GM18526 (cell line): ENCODE data around the gene RANBP3L.

Experiments used
- POLR2A ChIP-seq: IDR thresholded peaks from 3 replicates; pipeline ENCODE4 v1.6.1; 2011; ENCODE audit not compliant: insufficient read length; ENCODE audit errors: extremely low read depth

RANBP3L gene

GRCh38 chr5:36267905-36268304, 33.8 kb downstream of the RANBP3L start:
- TF ChIP-seq POLR2A: no peak

- TF ChIP-seq POLR2A: no peak
Measured at GRCh38 chr5:36264202-36264760, 37.4 kb downstream of the RANBP3L start.

DNA sequence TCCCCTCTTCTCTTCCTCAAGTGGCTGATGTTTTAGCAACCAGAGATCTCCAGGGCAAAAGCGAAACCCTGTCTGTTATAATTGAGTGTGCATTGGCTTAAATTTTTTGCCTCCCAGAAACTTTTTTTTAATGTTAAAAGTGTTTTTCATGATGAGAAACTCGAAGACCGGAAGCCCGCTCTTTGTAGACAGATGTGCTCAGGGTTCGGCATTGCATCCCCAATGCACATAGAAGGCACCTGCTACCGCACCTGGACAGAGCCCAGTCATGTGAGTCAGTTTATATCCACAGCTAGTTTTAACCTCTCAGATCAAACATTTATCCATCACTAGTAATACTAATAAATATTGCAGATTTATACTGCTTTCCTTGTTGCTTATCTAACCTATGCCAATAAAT, 40.5 kb downstream of the RANBP3L start:
- TF ChIP-seq POLR2A: no peak

- no peak for TF ChIP-seq POLR2A
Measured at GRCh38 chr5:36253575-36253974, 48.1 kb downstream of the RANBP3L start.

DNA sequence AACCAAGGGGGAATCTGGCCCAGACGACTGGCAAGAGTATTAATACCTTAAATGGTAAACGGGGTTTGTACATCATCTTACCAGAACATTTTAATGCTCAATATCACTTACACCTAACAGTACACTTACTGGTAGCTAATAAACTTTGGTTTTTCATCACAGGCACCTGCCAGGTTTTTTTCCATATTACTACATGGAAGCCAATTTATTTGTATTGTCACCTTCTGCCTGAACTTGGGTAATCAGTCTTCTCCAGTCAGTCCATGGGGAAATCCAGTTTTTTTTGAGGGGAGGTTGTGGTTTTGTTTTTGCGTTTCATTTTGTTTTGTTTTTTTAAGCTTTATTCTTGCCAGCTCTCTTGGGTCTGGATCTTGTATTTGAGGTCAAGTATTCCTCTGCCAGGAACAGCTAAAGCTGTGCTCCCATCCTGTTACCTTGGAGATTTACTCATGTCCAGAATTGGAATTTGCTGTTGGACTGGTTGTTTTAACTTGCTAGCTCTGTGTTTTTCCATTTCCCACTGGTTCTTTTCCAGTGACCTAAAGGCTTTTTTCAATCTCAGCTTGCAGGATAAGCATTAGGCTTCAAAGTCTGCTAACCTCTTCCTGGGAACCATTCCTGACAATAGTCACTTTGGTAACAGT, 48.9 kb downstream of the RANBP3L start:
- no peak for TF ChIP-seq POLR2A

GRCh38 chr5:36251218-36251617, 50.5 kb downstream of the RANBP3L start:
- TF ChIP-seq POLR2A: no peak

- TF ChIP-seq POLR2A: no peak
Measured at GRCh38 chr5:36250427-36250826, 51.3 kb downstream of the RANBP3L start.

DNA sequence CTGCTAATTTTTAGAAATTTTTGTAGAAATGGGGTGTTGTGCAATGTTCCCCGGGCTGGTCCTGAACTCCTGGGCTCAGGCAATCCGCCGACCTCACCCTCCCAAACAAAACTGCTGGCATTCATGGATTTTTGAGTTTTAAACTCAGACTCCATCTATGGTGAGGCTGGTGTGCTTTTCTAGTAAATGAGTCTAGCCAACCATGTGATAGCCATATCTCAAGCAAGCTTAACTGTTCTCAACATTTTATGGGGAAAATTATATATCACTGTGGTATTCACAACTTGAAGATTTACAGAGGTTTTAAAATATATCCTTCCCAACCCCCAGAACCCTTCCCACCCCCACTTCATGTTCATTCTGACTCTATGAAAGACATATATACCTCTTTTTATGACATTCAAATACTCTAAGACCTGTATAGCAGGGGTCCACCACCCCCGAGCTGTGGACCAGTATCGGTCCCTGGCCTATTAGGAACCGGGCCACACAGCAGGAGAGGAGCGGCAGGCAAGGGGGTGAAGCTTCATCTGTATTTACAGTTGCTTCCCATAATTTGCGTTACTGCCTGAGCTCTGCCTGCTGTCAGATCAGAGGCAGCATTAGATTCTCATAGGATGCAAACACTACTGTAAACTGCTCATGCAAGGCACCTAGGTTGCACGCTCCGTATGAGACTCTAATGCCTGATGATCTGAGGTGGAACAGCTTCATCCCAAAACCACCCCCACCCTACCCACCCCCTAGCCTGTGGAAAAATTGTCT, 55.5 kb downstream of the RANBP3L start:
- no peak for TF ChIP-seq POLR2A

DNA sequence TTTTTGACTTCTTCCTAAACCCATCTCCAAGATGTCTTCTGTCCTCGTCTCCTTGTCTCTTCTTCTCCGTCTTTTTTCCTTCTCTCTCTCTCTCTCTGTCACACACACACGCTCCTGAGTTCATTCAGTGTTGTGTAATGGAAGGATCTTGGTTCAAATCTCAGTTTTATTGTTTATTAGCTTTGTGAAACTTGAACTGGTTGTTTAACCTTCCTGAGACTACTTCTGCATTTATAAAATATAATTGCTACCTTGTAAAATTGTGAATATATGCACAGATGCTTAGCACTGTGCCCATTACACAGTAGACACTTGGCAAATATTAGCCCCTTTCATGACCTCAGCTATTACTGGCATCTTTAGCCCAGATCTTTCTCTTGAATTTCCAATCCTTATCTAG, 57.6 kb downstream of the RANBP3L start:
- TF ChIP-seq POLR2A: no peak

- TF ChIP-seq POLR2A: no peak
Measured at GRCh38 chr5:36243653-36244052, 58.0 kb downstream of the RANBP3L start.

GRCh38 chr5:36242534-36243485, 58.9 kb downstream of the RANBP3L start:
- no peak for TF ChIP-seq POLR2A

DNA sequence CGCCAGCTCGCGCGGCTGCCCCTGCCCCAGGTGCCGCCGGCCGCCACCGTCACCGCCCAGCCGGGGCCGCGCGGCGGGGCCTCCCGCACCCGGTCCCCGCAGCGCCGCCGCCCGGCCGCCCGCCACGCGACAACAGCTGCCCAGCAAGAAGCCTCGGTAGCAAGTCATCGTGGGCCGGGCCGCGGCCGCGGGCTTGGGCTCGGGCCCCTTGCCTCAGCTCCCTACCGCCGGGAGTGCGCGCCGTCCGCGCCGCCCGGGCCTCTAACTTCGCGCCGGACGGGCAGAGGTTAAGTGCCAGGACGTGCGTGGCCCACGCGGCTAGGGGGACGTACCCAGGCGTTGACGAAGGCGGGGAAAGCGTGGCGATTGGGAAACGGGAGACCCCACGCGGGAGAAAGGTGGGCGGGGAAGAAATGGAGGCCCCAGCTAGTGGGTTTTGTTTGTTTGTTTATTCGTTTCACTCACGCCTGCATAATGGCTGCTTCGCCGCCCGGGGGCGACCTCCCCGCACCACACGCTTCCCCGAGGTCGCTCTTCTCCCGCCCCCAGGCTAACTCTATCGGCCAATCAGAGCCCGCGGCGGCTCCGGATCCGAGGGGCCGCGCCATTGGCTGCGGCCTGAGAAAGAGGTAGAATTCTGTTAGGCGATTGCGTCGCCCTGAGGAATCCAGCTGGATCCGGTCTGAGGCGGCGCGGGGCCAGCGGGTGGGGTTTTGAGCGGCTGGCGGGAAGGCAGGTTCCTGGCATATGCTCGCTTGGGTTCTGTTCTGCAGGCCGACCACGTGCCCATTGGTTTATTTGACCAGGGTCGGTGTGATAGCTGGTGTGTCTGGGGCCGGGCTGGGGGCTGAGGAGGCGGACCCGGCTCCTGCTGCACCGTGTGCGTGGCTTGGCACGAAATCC, 59.8 kb downstream of the RANBP3L start, which contains the start of gene NADK2:
Gene NADK2, minus strand, starts transcription at position 295 of the 903 bp plus-strand sequence. Its CDS starts 127 bp downstream, at position 168.
- TF ChIP-seq POLR2A: peak; percentile 57

GRCh38 chr5:36240779-36241630, 60.7 kb downstream of the RANBP3L start:
- TF ChIP-seq POLR2A: no peak
